ENCODE results near the gene CCDC28A. TPM values are rescaled to one million over a fixed set of nuclear protein-coding genes. Genes with fewer than 3 reads are reported as not detected.

CCDC28A gene
- total RNA-seq, 1 donor from 2014 or later: 14.0 TPM

DNA sequence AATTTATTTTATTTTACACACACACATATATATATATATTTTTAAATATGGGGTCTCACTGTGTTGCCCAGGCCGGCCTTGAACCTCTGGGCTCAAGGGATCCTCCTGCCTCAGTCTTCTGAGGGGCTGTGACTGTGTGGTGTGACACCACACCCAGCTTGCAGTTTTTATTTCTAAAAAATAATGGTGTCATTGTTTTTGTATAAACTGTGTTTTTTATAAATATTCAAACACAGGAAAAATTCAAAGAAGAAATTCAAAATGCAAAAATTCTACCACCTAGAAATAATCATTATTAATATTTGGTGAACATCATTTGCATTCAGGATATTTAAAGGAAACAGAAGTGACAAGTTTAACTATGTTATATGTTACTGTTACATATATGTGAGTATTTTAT lies 3.1 kb downstream of the CCDC28A start:
- H3K27me3 Mint-ChIP-seq: no peaks in the 10 kb centered on the region
- CTCF ChIA-PET: no interaction called here
- no peak overlapping the region for H3K4me3 Mint-ChIP-seq
- POLR2A ChIA-PET: interaction anchor here (0.7 kb wide), 1 partner anchor 24 kb away, joined by 3 read pairs; no protein-coding TSS in a partner anchor
- DNase-seq (no peak), ATAC-seq (ENCODE audit: low read depth) (no peak)
- H3K4me1 Mint-ChIP-seq: peaks cover 18% of the 10 kb centered on the region
- no peak overlapping the region for H3K27ac Mint-ChIP-seq
- H3K36me3 Mint-ChIP-seq (ENCODE audit: low read depth): peaks cover 48% of the 10 kb centered on the region
- no peaks in the 10 kb centered on the region for H3K9me3 Mint-ChIP-seq
- intact Hi-C loops (cut with micrococcal nuclease): no loop called here
- TF ChIP-seq, protein P1, sequence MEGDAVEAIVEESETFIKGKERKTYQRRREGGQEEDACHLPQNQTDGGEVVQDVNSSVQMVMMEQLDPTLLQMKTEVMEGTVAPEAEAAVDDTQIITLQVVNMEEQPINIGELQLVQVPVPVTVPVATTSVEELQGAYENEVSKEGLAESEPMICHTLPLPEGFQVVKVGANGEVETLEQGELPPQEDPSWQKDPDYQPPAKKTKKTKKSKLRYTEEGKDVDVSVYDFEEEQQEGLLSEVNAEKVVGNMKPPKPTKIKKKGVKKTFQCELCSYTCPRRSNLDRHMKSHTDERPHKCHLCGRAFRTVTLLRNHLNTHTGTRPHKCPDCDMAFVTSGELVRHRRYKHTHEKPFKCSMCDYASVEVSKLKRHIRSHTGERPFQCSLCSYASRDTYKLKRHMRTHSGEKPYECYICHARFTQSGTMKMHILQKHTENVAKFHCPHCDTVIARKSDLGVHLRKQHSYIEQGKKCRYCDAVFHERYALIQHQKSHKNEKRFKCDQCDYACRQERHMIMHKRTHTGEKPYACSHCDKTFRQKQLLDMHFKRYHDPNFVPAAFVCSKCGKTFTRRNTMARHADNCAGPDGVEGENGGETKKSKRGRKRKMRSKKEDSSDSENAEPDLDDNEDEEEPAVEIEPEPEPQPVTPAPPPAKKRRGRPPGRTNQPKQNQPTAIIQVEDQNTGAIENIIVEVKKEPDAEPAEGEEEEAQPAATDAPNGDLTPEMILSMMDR (IDR thresholded peaks at IDR 0.05): no peak

GRCh38 chr6:138778331-138778730 lies 4.8 kb downstream of the CCDC28A start:
- no peak for ATAC-seq (ENCODE audit: low read depth)
- no peaks in the 10 kb centered on the region for H3K27me3 Mint-ChIP-seq
- ChIA-PET CTCF (no interaction called here), POLR2A (no interaction called here)
- no peak for DNase-seq
- H3K9me3 Mint-ChIP-seq: no peaks in the 10 kb centered on the region
- intact Hi-C loops (cut with micrococcal nuclease): no loop called here
- H3K36me3 Mint-ChIP-seq (ENCODE audit: low read depth): peaks cover 56% of the 10 kb centered on the region
- TF ChIP-seq, protein P1 (IDR thresholded peaks at IDR 0.05): no peak
- peaks cover 9% of the 10 kb centered on the region for H3K4me1 Mint-ChIP-seq
- H3K27ac Mint-ChIP-seq: no peak overlapping the region
- H3K4me3 Mint-ChIP-seq: no peak overlapping the region

DNA sequence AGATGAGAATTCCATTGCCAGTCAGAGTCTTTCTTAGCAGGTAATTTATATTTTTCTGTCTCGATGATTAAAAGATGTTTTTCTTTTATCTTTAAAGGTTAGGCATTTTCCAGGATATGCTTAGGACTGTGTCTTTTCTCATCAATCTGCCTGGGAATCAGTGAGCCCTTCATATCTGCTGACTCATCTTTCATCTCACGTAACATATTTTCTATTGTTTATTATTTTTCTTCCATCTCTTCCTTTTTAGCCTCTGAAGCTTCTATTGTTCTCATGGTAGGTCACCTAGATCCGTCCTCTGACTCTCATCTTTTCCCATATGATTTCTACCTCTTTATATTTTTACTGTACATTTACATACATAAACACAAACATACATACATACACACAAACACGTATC lies 8.7 kb downstream of the CCDC28A start:
- ChIA-PET POLR2A (no interaction called here), CTCF (no interaction called here)
- Mint-ChIP-seq H3K9me3 (no peaks in the 10 kb centered on the region), H3K27ac (no peak overlapping the region), H3K4me1 (no peaks in the 10 kb centered on the region), H3K4me3 (no peak overlapping the region), H3K27me3 (no peaks in the 10 kb centered on the region), H3K36me3 (ENCODE audit: low read depth) (peaks cover 72% of the 10 kb centered on the region)
- intact Hi-C loops (cut with micrococcal nuclease): no loop called here
- TF ChIP-seq, protein P1 (IDR thresholded peaks at IDR 0.05): no peak
- ATAC-seq (ENCODE audit: low read depth): no peak
- DNase-seq: no peak

DNA sequence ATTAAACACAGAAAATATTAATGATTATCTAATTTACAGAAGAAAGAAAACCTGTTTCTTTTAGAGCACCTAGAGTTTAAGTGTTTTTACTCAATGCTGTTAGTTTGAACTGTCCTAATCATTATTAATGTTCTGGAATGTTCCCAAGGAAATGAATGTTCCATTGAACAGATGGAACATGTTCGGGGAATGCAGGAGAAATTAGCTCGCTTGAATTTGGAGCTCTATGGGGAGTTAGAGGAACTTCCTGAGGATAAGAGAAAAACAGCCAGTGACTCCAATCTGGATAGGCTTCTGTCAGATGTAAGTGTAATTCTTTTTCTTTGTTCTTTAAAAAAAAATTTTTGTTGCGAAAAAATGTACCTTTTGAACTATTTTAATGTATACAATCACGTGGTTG lies 11.5 kb downstream of the CCDC28A start:
- CTCF ChIA-PET: no interaction called here
- TF ChIP-seq, protein P1 (IDR thresholded peaks at IDR 0.05): no peak
- POLR2A ChIA-PET: no interaction called here
- DNase-seq (no peak), ATAC-seq (ENCODE audit: low read depth) (no peak)
- intact Hi-C loops (cut with micrococcal nuclease): no loop called here
- no peaks in the 10 kb centered on the region for H3K4me1 Mint-ChIP-seq
- H3K27ac Mint-ChIP-seq: no peak overlapping the region
- no peaks in the 10 kb centered on the region for H3K27me3 Mint-ChIP-seq
- no peaks in the 10 kb centered on the region for H3K9me3 Mint-ChIP-seq
- peaks cover 69% of the 10 kb centered on the region for H3K36me3 Mint-ChIP-seq (ENCODE audit: low read depth)
- no peak overlapping the region for H3K4me3 Mint-ChIP-seq

- ATAC-seq (ENCODE audit: low read depth): no peak
- Mint-ChIP-seq H3K9me3 (no peaks in the 10 kb centered on the region), H3K27ac (no peak overlapping the region), H3K27me3 (no peaks in the 10 kb centered on the region), H3K36me3 (ENCODE audit: low read depth) (peaks cover 71% of the 10 kb centered on the region), H3K4me3 (no peak overlapping the region), H3K4me1 (no peaks in the 10 kb centered on the region)
- ChIA-PET CTCF (no interaction called here), POLR2A (no interaction called here)
- no peak for DNase-seq
- intact Hi-C loops (cut with micrococcal nuclease): no loop called here
- TF ChIP-seq, protein P1 (IDR thresholded peaks at IDR 0.05): no peak
Observed at GRCh38 chr6:138785980-138786379, 12.4 kb downstream of the CCDC28A start.
